Adrenal gland (tissue), 12 donors: ENCODE results near the gene CCDC6. TPM values are rescaled to one million over a fixed set of nuclear protein-coding genes. Genes with fewer than 3 reads are reported as not detected.

Experiments
- DNase-seq, 7 donors: peaks; one replicate each; pipeline ENCODE4 v3.0.0-alpha.2; 2019 to 2020
- H3K27ac ChIP-seq, 5 donors: fragments of 200-600 bp; sonication (generic) in 4 of 5; 1 replicate in 3 of 5; 2 replicates in 2 of 5; pipeline versions ENCODE4 v1.5.1 to v1.8.0; 2016 to 2020; ENCODE audit warnings: mild to moderate bottlenecking in 1 of 5
- H3K27me3 ChIP-seq: fragments of 200-600 bp; 2 replicates; pipeline ENCODE4 v1.8.0; 2021
- H3K36me3 ChIP-seq, 2 donors: fragments of 200-600 bp; replicated peaks in 1 of 2; 1 replicate in 1 of 2; 2 replicates in 1 of 2; pipeline versions ENCODE4 v1.5.1 to v1.8.0; 2018 to 2022
- H3K4me1 ChIP-seq, 2 donors: fragments of 200-600 bp; replicated peaks in 1 of 2; 1 replicate in 1 of 2; 2 replicates in 1 of 2; pipeline versions ENCODE4 v1.5.1 to v1.8.0; 2018 to 2021
- H3K4me3 ChIP-seq, 4 donors: fragments of 200-600 bp; sonication (generic) in 3 of 4; one replicate each; pipeline ENCODE4 v1.5.1; 2016 to 2018
- H3K9me3 ChIP-seq, 3 donors: fragments of 200-600 bp; sonication (generic) in 1 of 3; replicated peaks in 1 of 3; 1 replicate in 2 of 3; 2 replicates in 1 of 3; pipeline versions ENCODE4 v1.5.1 to v1.8.0; 2016 to 2021
- POLR2A ChIP-seq, 2 donors: fragments of 450-650 bp; IDR thresholded peaks; one replicate each; pipeline ENCODE4 v1.6.1; 2017; ENCODE audit warnings: antibody characterized with exemption in 2 of 2, mild to moderate bottlenecking in 2 of 2, moderate library complexity in 1 of 2
- WGBS, 4 donors: extraction: QIAGEN DNeasy Blood & Tissue Kit in 2 of 4; methylation state at CpG; one replicate each; pipeline versions ENCODE4 v1.1.5 to v1.1.7; 2013 to 2017; 5-methylcytosine and 5-hydroxymethylcytosine counted together
- intact Hi-C, 2 donors: fragments of 100-400 bp; cut with DNase I; formaldehyde crosslinking; loops; one replicate each; pipeline versions ENCODE4 v1.14.1 to v1.15.0; 2022 to 2023
- polyA plus RNA-seq, 3 donors: library from polyadenylated mRNA; stranded (reverse); fragments of 200-250 nt in 2 of 3; fragments of 350-450 nt in 1 of 3; fragmentation: Illumina TruSeq in 1 of 3; extraction: RNeasy Lipid Tissue Mini Kit (QIAGEN cat#74804) in 1 of 3; gene quantifications; one replicate each; pipeline ENCODE4 v1.2.3, GENCODE V29; 2013 to 2014
- total RNA-seq, 9 donors: library from RNA; depleted of rRNA in 4 of 9; stranded (reverse); fragments of >200 nt in 4 of 9; fragments of 120-200 nt in 1 of 9; fragmentation: NEBNext Ultra II Directional in 1 of 9; extraction: Animal tissue kit (Norgen Biotek cat#: 25700) in 1 of 9; gene quantifications; one replicate each; pipeline versions ENCODE4 v1.1.0 to v1.2.4, GENCODE V29; 2013 to 2023
- TF ChIP-seq, protein P1 (sequence below), 6 experiments: fragments of 450-650 bp in 4 of 6; fragments of 200-600 bp in 2 of 6; sonication (generic) in 1 of 6; IDR thresholded peaks; 1 replicate in 5 of 6; 2 replicates in 1 of 6; pipeline versions ENCODE4 v1.5.1 to v1.8.0; 2016 to 2021; ENCODE audit warnings: antibody characterized with exemption in 6 of 6, mild to moderate bottlenecking in 2 of 6, moderate library complexity in 1 of 6
- donor health status: healthy with polysubstance abuse.
- donor health status: Bipolar disorder and iron deficiency.
- donor health status: DM: yes; HTN: yes; CAD: no.
- donor health status: DM: no; HTN: no; CAD: no.
- donor health status: DM: no; HTN: no; CAD: no.
- donor health status: DM: yes; HTN: yes; CAD: no.

CCDC6 gene
- total and polyA plus RNA-seq, 12 donors, result 7.1 to 53.3 (median 32.9) TPM

DNA sequence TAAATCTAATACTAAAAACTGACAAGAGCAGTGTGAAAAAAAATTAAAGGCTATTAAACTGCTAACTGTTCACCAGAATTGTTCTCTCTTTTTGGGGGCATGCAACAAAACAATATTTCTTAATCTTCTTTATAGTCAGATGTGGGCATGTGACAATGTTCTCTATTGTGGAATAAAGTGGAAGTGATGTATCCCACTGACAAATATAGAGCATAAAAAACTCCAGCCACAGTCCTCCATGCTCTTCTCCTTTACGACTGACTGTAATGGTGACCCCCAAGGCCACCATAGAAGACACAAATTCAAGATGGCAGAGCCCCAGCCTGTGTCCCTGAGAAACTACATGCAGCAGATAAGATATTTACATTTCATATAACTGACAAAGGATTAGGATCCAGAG lies 11.6 kb upstream of the CCDC6 start:
- 70 to 76% (median 72%) methylated on average over 1 of the region's 1 CpG for WGBS, 4 donors
- TF ChIP-seq POLR2A (IDR thresholded peaks at IDR 0.05), result no peak
- TF ChIP-seq, protein P1, sequence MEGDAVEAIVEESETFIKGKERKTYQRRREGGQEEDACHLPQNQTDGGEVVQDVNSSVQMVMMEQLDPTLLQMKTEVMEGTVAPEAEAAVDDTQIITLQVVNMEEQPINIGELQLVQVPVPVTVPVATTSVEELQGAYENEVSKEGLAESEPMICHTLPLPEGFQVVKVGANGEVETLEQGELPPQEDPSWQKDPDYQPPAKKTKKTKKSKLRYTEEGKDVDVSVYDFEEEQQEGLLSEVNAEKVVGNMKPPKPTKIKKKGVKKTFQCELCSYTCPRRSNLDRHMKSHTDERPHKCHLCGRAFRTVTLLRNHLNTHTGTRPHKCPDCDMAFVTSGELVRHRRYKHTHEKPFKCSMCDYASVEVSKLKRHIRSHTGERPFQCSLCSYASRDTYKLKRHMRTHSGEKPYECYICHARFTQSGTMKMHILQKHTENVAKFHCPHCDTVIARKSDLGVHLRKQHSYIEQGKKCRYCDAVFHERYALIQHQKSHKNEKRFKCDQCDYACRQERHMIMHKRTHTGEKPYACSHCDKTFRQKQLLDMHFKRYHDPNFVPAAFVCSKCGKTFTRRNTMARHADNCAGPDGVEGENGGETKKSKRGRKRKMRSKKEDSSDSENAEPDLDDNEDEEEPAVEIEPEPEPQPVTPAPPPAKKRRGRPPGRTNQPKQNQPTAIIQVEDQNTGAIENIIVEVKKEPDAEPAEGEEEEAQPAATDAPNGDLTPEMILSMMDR (IDR thresholded peaks at IDR 0.05), result no peak
- H3K9me3 ChIP-seq, result peaks cover 0 to 9% (median 8%) of the 10 kb centered on the region in 3 donors

DNA sequence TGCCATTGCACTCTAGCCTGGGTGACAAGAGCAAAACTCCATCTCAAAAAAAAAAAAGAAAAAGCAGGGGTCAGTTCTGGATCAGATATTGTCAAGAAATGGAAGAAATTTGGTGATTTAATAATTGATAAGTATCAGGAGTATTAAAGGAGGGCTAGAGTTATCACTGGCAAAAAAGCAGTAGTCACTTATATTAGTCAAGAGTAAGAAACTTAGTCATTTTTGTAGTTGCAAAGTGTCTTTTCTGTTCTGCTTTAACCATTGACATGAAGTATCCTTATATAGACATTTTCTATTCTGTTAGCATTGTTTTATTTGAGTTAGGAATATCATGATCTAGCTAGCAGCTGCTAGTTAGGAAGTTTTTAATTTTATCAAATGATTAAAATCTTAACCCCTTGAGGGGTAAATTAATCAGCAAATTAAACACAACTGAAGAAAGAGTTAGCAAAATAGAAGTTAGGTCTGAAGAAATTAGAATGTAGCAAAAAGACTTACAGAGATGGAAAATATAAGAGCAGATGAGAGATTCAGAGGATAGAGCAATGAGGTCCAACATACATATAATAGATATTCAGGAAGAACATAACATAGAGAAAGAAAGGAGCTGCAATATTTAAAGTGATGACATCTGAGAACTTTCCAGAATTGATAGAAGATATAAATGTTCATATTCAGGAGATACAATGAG lies 7.3 kb upstream of the CCDC6 start:
- intact Hi-C loops, result loop anchor here in 1 of 2 donors (10.0 kb wide), 1 partner anchor 111 kb away; no protein-coding TSS in a partner anchor
- H3K27me3 ChIP-seq, result no peaks in the 10 kb centered on the region
- no peak overlapping the region for H3K4me3 ChIP-seq
- no peak for DNase-seq
- H3K36me3 ChIP-seq, result no peaks in the 10 kb centered on the region
- H3K9me3 ChIP-seq, result peaks cover 0 to 3% (median 0%) of the 10 kb centered on the region in 3 donors
- H3K4me1 ChIP-seq, result peaks cover 0 to 5% of the 10 kb centered on the region in 2 donors
- TF ChIP-seq POLR2A (IDR thresholded peaks at IDR 0.05), result no peak
- TF ChIP-seq, protein P1 (IDR thresholded peaks at IDR 0.05), result no peak
- H3K27ac ChIP-seq, result no peak overlapping the region

More for the DNA sequence above, 11.6 kb upstream of the CCDC6 start:
- H3K4me3 ChIP-seq, result no peak overlapping the region
- intact Hi-C loops, result loop anchor here in 1 of 2 donors (10.0 kb wide), 1 partner anchor 107 kb away; no protein-coding TSS in a partner anchor
- no peaks in the 10 kb centered on the region for H3K27me3 ChIP-seq
- no peaks in the 10 kb centered on the region for H3K4me1 ChIP-seq
- no peak for DNase-seq
- H3K27ac ChIP-seq, result no peak overlapping the region
- no peaks in the 10 kb centered on the region for H3K36me3 ChIP-seq

DNA sequence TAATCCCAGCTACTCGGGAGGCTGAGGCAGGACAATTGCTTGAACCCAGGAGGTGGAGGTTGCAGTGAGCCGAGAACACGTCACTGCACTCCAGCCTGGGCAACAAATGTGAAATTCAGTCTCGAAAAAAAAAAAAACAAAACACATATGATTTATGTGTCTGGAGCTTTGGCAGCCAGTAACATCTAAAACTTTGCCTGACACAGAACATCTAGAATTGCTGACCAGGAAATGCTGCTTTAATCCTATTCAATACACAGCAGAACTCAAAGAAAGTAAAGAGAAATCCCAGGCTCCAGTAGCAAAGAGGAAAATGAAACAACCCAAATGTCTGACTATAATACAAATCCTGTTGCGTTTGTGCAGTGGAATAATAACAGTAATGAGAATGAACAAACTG lies 4.5 kb upstream of the CCDC6 start:
- Histone ChIP-seq H3K4me3 (no peak overlapping the region), H3K27ac (no peak overlapping the region)
- intact Hi-C loops, result loop anchor here in 1 of 2 donors (10.0 kb wide), 1 partner anchor 114 kb away; no protein-coding TSS in a partner anchor

DNA sequence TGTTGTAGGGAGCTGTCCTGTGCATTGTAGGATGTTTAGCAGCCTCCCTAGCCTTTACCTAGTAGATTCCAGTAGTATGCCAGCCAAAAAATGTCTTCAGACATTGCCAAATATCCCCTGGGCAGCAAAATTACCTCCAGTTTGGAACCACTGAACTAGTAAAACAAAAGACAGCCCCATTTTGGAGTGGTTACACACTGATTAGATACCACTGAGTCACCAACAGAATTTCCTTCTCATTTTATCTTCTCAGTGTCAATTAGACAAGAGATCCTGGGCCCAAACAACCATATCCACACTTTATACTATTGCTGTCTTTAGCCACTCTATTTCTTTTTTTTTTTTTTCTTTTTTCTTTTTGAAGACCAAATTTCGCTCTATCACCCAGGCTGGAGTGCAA lies 3.5 kb upstream of the CCDC6 start:
- 88 to 100% (median 95%) methylated on average over 1 of the region's 1 CpG for WGBS, 4 donors
- no peak for TF ChIP-seq POLR2A (IDR thresholded peaks at IDR 0.05)
- TF ChIP-seq, protein P1 (IDR thresholded peaks at IDR 0.05), result no peak
- Histone ChIP-seq H3K4me1 (peaks cover 18 to 25% of the 10 kb centered on the region in 2 donors), H3K9me3 (peaks cover 0 to 3% (median 0%) of the 10 kb centered on the region in 3 donors), H3K36me3 (no peaks in the 10 kb centered on the region), H3K27me3 (no peaks in the 10 kb centered on the region), H3K27ac (no peak overlapping the region), H3K4me3 (no peak overlapping the region)
- intact Hi-C loops, result loop anchor here in 1 of 2 donors (10.0 kb wide), 1 partner anchor 115 kb away; no protein-coding TSS in a partner anchor
- DNase-seq, result no peak

More for the DNA sequence above, 4.5 kb upstream of the CCDC6 start:
- H3K27me3 ChIP-seq, result no peaks in the 10 kb centered on the region
- peak in 1 of 7 donors; percentile 11 for DNase-seq
- no peak for TF ChIP-seq POLR2A (IDR thresholded peaks at IDR 0.05)
- TF ChIP-seq, protein P1 (IDR thresholded peaks at IDR 0.05), result no peak
- WGBS, 4 donors, result 28 to 42% (median 31%) methylated on average over 5 of the region's 5 CpGs
- no peaks in the 10 kb centered on the region for H3K36me3 ChIP-seq
- peaks cover 14 to 23% of the 10 kb centered on the region in 2 donors for H3K4me1 ChIP-seq
- H3K9me3 ChIP-seq, result peaks cover 0 to 3% (median 0%) of the 10 kb centered on the region in 3 donors
